Midbrain (tissue), 1 donor: ENCODE results near the gene MAPK8.
A peak's percentile ranks its signal among the peaks of the same experiment; 100 is the strongest.
"Not testable (repeated sequence)": the region's sequence is repeated elsewhere in the genome, so short reads cannot be mapped to it uniquely, and the experiment has no call there.

ENCODE experiments used
- DNase-seq: peaks from one replicate; lab custom pipeline; 2025; lab: John Stamatoyannopoulos, UW

The MAPK8 gene

DNA sequence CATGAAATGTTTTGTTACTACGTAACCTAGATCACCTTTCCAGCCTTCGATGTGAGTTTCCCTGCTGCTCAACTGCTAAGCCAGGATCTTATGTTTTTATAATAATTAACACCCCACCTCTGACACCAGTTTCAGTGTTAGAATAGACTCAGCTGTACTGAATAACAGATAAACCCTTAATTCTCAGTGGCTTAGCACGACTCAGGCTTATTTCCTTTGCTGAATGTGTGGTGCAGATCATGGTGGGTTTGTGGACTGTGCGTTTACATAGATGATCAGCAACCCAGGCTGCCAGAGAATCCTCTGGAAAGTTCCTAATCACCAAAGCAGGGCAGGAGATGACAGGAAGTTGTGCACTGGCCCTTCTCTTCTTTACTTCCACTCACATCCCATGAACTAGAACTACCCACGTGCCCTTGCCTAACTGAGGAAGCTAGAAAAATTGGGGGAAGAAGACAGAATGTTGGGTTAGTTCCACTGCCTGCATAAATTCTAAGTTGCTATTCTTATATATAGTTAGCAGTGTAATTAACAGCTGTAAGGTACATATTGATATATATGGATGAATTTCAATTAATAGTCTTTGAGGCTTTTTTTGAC lies 111.8 kb downstream of the MAPK8 start:
- no peak for DNase-seq

GRCh38 chr10:48419714-48420113 lies 113.2 kb downstream of the MAPK8 start:
- DNase-seq = no peak

DNA sequence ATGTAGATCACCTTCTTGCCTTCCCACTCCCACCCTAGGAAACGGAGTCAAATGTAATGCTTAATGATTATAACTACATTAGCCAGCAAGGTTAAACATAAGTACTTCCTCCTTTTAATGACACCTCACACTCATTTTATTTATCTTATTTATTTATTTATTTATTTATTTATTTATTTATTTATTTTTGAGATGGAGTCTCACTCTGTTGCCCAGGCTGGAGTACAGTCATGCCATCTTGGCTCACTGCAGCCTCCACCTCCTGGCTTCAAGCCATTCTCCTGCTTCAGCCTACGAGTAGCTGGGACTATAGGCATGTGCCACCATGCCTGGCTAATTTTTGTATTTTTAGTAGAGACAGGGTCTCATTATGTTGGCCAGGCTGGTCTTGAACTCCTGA lies 115.4 kb downstream of the MAPK8 start:
- not testable (repeated sequence) for DNase-seq

GRCh38 chr10:48423884-48424283 lies 117.4 kb downstream of the MAPK8 start:
- DNase-seq = no peak

DNA sequence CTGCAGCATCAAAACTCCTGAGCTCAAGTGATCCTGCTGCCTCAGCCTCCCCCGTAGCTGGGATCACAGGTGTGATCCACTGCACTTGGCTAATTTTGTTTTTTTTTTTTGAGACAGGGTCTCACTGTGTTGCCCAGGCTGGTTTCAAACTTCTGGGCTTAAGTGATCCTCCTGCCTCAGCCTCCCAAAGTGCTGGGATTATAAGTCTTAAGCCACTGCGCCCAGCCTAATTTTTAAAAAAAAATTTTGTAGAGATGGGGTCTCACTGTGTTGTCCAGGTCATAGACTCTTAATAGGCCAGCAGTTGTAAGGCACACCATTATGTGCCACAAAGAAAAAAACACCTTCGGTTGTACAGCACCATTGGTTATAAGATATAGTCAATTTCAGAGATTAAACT lies 122.4 kb downstream of the MAPK8 start:
- DNase-seq = no peak

- DNase-seq = no peak
Observed at GRCh38 chr10:48429309-48429708, 122.8 kb downstream of the MAPK8 start.

DNA sequence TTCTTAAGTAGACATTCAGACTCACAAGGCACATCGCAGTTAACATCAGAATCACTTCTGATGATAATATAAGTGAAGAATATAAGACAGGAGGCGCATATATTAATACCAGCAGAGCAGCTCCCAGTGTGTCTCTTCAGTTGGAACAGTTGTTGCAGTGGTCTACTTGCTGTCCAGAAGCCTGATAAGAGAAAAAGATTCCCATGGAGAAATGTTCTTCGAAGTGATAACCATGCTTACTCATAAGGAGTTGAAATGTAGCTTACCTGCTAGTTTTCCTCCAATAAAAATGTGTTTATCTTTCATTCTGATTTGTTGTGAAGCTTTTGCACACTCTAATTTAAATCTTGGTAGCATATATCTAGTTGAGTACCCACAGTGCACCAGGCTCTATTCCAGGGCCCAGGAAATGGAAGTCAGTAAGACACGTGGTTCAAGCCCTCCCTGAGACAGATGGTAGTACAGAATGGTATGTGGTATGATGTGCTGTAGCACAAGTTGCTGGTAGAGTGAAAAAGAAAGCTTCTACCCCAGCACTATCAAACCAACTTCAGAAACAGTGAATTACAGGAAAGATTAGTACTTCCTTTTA lies 124.0 kb downstream of the MAPK8 start:
- DNase-seq = no peak

DNA sequence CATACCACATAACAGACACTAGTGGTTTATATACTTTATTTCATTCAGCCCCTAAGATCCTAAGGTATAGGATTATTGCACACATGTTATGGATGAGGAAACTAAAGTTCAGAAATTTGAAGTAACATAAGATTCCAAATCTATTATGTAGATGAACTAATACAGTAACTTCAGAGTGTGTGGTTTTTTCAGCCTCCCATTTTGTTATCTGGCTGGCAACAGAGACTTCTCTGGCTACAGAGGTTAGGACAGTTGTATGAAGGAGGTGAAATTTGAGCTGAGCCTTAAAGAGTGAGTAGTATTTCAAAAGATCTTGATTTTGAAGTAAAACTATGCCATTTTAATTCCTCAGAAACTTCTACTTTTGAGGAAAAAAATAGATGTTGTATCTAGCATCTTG lies 125.4 kb downstream of the MAPK8 start:
- DNase-seq = no peak

DNA sequence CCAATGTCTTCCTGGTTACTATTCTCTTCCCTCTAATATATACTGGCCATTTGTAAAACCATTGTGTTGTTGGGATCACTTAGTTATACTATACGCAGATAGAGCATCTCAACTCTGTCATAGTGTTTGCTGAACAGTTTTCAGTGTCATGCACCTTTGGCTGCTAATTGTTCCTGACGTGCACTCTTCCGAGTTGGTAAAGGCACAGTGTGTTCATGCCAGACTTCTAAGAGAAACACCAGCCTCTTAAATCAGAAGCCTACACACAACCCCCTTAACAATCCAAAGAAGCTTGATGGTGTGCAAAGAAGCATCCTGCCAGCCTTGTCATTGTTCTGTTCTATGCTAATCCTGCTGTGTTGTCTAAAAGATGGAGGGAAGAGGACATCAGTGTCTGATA lies 131.1 kb downstream of the MAPK8 start:
- no peak for DNase-seq

DNA sequence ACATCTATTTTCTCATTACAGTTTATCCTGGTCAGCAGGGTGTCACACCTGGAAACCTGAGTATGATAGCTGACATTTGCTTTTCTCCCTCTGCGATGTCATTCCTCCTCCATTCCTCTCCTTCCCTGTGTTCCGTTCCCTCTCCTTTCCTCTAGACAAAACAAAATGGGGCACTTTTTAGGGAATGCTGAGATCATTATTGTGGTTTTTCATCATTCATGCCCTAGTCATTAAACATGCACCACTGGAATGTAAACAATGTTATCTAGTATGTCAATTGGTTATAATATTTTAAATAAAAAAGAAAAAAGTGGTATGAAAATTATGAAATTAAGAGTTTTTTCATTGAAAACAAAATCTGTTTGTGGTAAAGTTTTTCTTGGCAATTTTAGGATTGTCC lies 132.6 kb downstream of the MAPK8 start:
- DNase-seq = no peak

- DNase-seq = no peak
Observed at GRCh38 chr10:48439581-48440041, 133.1 kb downstream of the MAPK8 start.

- no peak for DNase-seq
Observed at GRCh38 chr10:48440771-48441170, 134.3 kb downstream of the MAPK8 start.

DNA sequence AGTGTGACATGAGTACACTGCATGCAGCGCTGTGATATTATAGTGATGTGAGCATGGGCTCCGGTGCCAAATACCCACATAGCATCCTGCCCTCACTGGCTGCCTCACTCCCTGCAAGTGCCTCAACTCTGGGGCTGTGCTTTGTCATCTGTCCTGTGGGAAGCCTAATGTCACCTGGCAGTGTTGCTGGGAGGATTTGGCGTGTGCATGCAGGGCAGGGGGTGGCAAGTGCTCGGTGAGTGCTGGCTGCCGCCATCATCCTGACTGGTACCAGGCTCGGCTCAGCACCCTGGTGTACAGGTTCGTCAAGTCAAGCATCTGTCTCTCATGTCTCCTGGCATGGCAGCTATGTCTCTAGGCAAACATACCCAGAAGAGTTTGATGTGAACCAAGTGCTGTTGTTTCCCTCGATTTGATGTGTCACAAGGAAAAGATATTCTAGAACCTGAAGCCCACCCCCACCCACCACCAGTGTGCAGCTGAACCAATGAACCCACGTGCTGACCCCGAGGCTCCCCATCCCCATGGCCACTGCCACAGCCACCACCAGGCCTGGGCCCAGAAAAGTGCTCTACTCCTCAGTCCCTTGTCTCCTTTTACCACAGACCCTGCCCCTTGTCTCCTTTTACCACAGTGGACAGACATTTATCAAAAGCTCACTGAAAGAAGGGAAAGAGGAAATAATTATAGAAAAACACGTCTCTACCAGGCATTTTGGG lies 135.8 kb downstream of the MAPK8 start:
- DNase-seq = no peak

DNA sequence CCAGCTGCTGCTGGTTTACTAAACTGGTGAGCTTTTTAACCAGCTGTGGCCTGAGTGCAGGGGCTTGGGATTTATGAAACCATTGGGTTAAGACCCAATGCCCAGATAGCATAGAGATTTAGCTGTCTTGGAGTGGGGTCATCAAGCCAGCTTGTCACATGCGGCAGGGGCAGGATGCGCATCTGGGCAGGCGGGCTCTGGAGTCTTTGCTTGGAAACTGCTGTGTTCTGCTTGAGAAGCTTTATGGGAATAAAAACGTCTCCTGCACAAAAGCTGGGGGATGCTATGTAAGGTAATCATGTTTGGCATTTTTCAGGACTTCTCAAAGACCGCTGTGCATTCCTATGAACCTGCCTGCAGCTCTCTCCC lies 136.3 kb downstream of the MAPK8 start:
- DNase-seq = no peak

GRCh38 chr10:48444266-48444665 lies 137.8 kb downstream of the MAPK8 start:
- DNase-seq = peak; percentile 34

DNA sequence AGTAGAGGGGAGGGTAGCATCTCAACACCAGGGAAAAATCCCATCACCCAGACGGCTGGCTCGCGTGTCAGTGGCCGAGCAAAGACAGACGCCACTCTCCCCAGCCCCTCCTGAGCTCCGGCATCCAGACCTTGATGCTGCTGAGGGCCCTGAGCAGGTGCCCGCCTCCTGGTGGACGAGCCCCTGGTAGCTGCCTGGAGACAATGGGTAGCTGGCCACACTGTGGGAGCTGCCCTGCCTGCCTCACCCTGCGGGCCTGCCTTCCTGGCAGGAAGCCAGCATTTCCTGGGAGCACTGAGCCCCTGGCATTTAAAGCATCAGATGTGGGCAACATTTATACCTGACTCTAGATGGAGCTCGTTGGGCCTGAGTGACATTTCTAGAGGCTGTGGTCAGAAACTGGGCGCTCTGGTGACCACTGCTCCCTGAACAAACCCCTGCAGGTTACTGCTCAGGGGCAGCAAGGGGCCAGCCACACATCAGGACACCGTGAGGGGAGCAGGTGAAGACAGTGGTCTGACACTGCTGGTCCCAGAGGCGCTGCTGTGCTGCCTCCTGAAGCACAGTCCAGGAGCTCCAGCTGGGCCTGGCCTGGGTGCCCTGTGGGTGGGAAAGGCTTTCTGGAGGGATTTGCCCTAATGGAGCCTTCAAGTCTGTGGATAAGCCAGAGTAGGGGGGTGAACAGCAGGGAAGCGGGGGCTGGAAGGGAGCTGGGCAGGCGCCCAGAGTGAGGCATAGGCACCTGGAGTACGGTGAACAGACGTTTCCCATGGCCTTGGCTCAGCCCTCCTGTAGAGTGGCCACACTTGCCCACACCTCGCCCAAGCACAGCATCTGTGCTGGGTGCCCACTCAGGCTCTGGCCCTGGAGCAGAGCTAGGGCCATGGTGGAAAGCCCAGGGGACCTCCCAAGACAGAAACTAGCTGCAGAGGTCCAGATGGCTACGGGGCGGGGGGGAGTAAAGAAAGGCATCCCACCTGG lies 138.7 kb downstream of the MAPK8 start:
- no peak for DNase-seq

DNA sequence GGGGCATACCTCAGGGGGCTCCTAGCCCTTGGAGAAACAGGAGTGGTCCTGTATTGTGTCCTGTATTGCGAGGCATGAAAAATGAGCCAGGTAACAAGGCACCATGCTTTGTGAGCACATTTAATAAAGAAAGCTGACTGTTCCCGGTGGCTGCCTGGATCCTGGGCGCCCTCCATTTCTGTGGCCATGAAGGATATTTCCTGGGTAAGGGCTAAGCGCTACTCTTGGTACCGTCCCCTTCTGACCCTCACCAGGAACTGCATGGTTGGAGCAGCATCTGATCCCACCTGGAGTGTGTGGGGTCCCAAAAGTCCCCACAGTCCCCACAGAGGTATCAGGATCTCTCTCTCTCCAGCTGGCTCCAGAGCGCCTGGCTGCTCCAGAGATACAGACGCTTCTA lies 139.5 kb downstream of the MAPK8 start:
- DNase-seq = no peak

DNA sequence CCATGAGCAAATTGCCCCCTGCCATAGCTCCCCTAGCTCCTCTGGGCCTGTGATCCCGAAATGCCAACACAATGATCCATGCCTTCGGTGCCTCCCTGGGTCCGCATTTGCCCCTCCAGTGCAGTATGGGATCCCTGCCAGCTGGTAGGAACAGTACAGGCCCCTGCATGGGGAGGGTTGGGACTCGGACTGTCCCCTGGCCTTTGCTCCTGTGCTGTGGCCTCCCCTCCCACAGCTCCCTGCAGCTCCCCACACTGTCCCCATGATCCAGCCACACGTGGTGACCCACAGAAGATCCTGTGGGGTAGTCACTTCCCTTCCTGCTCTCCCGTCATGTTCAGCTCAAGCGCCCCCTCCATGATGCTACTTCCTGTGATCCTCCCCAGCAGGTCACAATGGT lies 140.3 kb downstream of the MAPK8 start:
- no peak for DNase-seq

- DNase-seq = no peak
Observed at GRCh38 chr10:48447356-48448215, 141.1 kb downstream of the MAPK8 start.

GRCh38 chr10:48448796-48449195 lies 142.3 kb downstream of the MAPK8 start:
- no peak for DNase-seq

DNA sequence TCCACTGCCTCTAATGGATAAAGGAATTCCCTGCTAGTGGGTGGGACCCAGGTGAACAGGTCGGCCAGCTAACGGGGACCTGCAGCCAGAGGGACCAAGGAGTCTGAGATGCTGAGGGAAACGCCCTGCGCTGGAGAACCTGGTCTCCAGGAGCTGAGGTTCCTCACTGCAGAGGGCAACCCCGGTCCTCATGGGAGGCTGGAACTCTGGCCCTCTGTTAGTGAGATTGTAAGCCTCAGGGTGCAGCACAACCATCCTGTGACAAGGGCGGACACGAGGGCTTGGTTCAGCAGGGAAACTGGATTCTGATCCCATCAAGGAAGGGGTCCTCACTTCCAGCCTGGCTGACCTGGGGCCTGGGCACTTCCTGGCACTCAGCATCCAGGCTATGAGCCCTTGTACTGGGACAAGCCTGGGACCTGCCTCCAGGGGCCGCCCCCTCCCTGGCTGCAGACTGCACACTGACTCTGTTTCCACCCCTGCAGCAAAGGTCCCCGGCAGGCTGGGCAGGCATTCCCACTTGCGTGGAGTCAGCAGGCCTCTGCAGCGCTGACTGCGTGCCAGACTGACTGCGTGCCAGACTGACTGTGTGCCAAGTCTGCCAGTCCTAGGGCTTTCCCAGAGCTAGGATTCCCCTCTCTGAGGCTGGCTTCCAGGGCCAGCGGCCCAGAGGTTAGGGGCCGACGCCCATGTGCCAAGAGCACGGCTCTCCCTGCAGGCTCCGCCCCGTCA lies 143.2 kb downstream of the MAPK8 start:
- DNase-seq = peak; percentile 81
